ENCODE measurements around the gene C21orf58. TPM values are rescaled to one million over a fixed set of nuclear protein-coding genes. Genes with fewer than 3 reads are reported as not detected.
A peak's percentile ranks its signal among the peaks of the same experiment; 100 is the strongest.

Gene C21orf58
- total RNA-seq, 4 donors from 2014 or later = 0.13 to 2.8 (median 1.2) TPM

GRCh38 chr21:46285761-46286647 lies 37.7 kb downstream of the C21orf58 start, which contains the start of gene YBEY:
Gene YBEY (plus strand): TSS chr21:46286342. CDS start chr21:46286914, 572 bp downstream.
- no peaks in the 10 kb centered on the region for H3K27me3 ChIP-seq
- peaks cover 0 to 35% of the 10 kb centered on the region in 2 donors for H3K36me3 ChIP-seq
- peak within 1 kb of the TSS; percentile 94 to 98 (median 96) for H3K27ac ChIP-seq
- ATAC-seq = peak; percentile 97
- H3K4me1 ChIP-seq = peaks cover 19 to 53% (median 32%) of the 10 kb centered on the region in 3 donors
- peak; percentile 75 to 77 for TF ChIP-seq POLR2A (IDR thresholded peaks at IDR 0.05)
- peak in 3 of 4 experiments; percentile 55 to 62 (median 56) for TF ChIP-seq CTCF (IDR thresholded peaks at IDR 0.05)
- TF ChIP-seq EP300 (IDR thresholded peaks at IDR 0.05) = no peak
- TF ChIP-seq POLR2AphosphoS5 (IDR thresholded peaks at IDR 0.05) = peak; percentile 84
- WGBS, 2 donors (ENCODE audit: low coverage in 1 of 2) = 0 to 2% methylated on average over 7 to 10 of the region's 105 CpGs
- peak within 1 kb of the TSS; percentile 92 to 95 for H3K4me3 ChIP-seq
- no peaks in the 10 kb centered on the region for H3K9me3 ChIP-seq

- H3K27me3 ChIP-seq = no peaks in the 10 kb centered on the region
- TF ChIP-seq CTCF (IDR thresholded peaks at IDR 0.05) (no peak), POLR2A (IDR thresholded peaks at IDR 0.05) (no peak), POLR2AphosphoS5 (IDR thresholded peaks at IDR 0.05) (no peak), EP300 (IDR thresholded peaks at IDR 0.05) (no peak)
- ATAC-seq = no peak
- H3K4me3 ChIP-seq = peak within 1 kb of the TSS; percentile 92 to 95
- no peaks in the 10 kb centered on the region for H3K9me3 ChIP-seq
- 23 to 30% methylated on average over 6 of the region's 6 CpGs for WGBS, 2 donors (ENCODE audit: low coverage in 1 of 2)
- H3K4me1 ChIP-seq = peaks cover 19 to 61% (median 32%) of the 10 kb centered on the region in 3 donors
- H3K36me3 ChIP-seq = peaks cover 0 to 43% of the 10 kb centered on the region in 2 donors
- H3K27ac ChIP-seq = peak within 1 kb of the TSS; percentile 94 to 98 (median 96)
Observed at GRCh38 chr21:46285206-46285661, 38.4 kb downstream of the C21orf58 start, which contains the start of gene MCM3AP. Gene MCM3AP (minus strand): TSS chr21:46285611. CDS start chr21:46285286, 325 bp downstream.

GRCh38 chr21:46284733-46285132 lies 38.9 kb downstream of the C21orf58 start:
- Histone ChIP-seq H3K27me3 (no peaks in the 10 kb centered on the region), H3K36me3 (peaks cover 0 to 48% of the 10 kb centered on the region in 2 donors), H3K4me3 (peak overlapping the region; percentile 92 to 95), H3K27ac (peak overlapping the region in 3 of 4 donors; percentile 94 to 98 (median 98)), H3K9me3 (no peaks in the 10 kb centered on the region), H3K4me1 (peaks cover 19 to 66% (median 32%) of the 10 kb centered on the region in 3 donors)
- ATAC-seq = no peak
- TF ChIP-seq POLR2A (IDR thresholded peaks at IDR 0.05) (no peak), CTCF (IDR thresholded peaks at IDR 0.05) (no peak), EP300 (IDR thresholded peaks at IDR 0.05) (no peak), POLR2AphosphoS5 (IDR thresholded peaks at IDR 0.05) (no peak)
- WGBS, 2 donors (ENCODE audit: low coverage in 1 of 2) = 83% methylated on average over 1 of the region's 1 CpG; no CpG with 5 or more reads in 1 of the 2 donors

- Histone ChIP-seq H3K4me3 (no peak overlapping the region), H3K9me3 (no peaks in the 10 kb centered on the region), H3K27ac (peak overlapping the region in 3 of 4 donors; percentile 13 to 98 (median 22)), H3K4me1 (peaks cover 19 to 68% (median 32%) of the 10 kb centered on the region in 3 donors), H3K36me3 (peaks cover 0 to 54% of the 10 kb centered on the region in 2 donors), H3K27me3 (no peaks in the 10 kb centered on the region)
- TF ChIP-seq CTCF (IDR thresholded peaks at IDR 0.05) (no peak), POLR2A (IDR thresholded peaks at IDR 0.05) (no peak), EP300 (IDR thresholded peaks at IDR 0.05) (no peak), POLR2AphosphoS5 (IDR thresholded peaks at IDR 0.05) (no peak)
- WGBS, 2 donors (ENCODE audit: low coverage in 1 of 2) = 69 to 76% methylated on average over 10 to 14 of the region's 15 CpGs
- no peak for ATAC-seq
Observed at GRCh38 chr21:46284077-46284644, 39.5 kb downstream of the C21orf58 start.
